Endodermal cell (in vitro differentiated cells): ENCODE data around the gene CUL9. TPM values are rescaled to one million over a fixed set of nuclear protein-coding genes. Genes with fewer than 3 reads are reported as not detected.

ENCODE experiments used
- DNase-seq: peaks from one replicate; pipeline ENCODE4 v3.0.0-alpha.2; 2017
- H3K27ac ChIP-seq: 2 replicates; pipeline ENCODE4 v1.5.1; 2013; ENCODE audit warnings: mild to moderate bottlenecking, low read depth, low read length, moderate library complexity
- H3K27me3 ChIP-seq: 2 replicates; pipeline ENCODE4 v1.6.1; 2013; ENCODE audit warnings: mild to moderate bottlenecking, low read length, moderate library complexity; ENCODE audit not compliant: insufficient read depth, control insufficient read depth, poor library complexity, severe bottlenecking
- H3K36me3 ChIP-seq: 2 replicates; pipeline ENCODE4 v1.7.0; 2013; ENCODE audit warnings: mild to moderate bottlenecking, low read length, moderate library complexity; ENCODE audit not compliant: control insufficient read depth, insufficient read depth
- H3K4me1 ChIP-seq: one replicate; pipeline ENCODE4 v1.7.0; 2013; ENCODE audit warnings: low read length; ENCODE audit not compliant: control insufficient read depth, insufficient read depth
- H3K4me3 ChIP-seq: 2 replicates; pipeline ENCODE4 v1.5.1; 2013; ENCODE audit warnings: mild to moderate bottlenecking, low read length, moderate library complexity
- H3K9ac ChIP-seq: 2 replicates; pipeline ENCODE4 v1.6.1; 2013; ENCODE audit warnings: mild to moderate bottlenecking, low read length, moderate library complexity; ENCODE audit not compliant: poor library complexity, severe bottlenecking; ENCODE audit errors: extremely low read depth
- H3K9me3 ChIP-seq: 2 replicates; pipeline ENCODE4 v1.6.1; 2013; ENCODE audit warnings: mild to moderate bottlenecking, low read length, moderate library complexity; ENCODE audit not compliant: control insufficient read depth
- H3K27ac Mint-ChIP-seq: 2 replicates; pipeline ENCODE4 v1.8.0; 2020; ENCODE audit warnings: mixed read lengths
- H3K27me3 Mint-ChIP-seq: 2 replicates; pipeline ENCODE4 v1.8.0; 2021; ENCODE audit warnings: mild to moderate bottlenecking, mixed read lengths; ENCODE audit not compliant: insufficient read depth
- H3K36me3 Mint-ChIP-seq: 2 replicates; pipeline ENCODE4 v1.8.0; 2020; ENCODE audit warnings: low read depth, mixed read lengths
- H3K4me1 Mint-ChIP-seq: 2 replicates; pipeline ENCODE4 v1.8.0; 2020; ENCODE audit warnings: mixed read lengths
- H3K4me3 Mint-ChIP-seq: 2 replicates; pipeline ENCODE4 v1.8.0; 2020; ENCODE audit warnings: mild to moderate bottlenecking, moderate library complexity, mixed read lengths
- H3K9me3 Mint-ChIP-seq: 2 replicates; pipeline ENCODE4 v1.8.0; 2020; ENCODE audit warnings: mild to moderate bottlenecking, mixed read lengths
- WGBS, 2 experiments: methylation state at CpG; one replicate each; pipeline versions ENCODE4 v1.1.5 to v1.1.7; 2013; ENCODE audit warnings: missing lambda C conversion rate in 2 of 2, mixed read lengths in 1 of 2; ENCODE audit not compliant: insufficient coverage in 1 of 2, insufficient read length in 1 of 2; 5-methylcytosine and 5-hydroxymethylcytosine counted together
- total RNA-seq, 2 donors: library from RNA; stranded (reverse); fragmentation: NEBNext Ultra II Directional in 1 of 2; extraction: Animal tissue kit (Norgen Biotek cat#: 25700) in 1 of 2; gene quantifications; 2 replicates in 1 of 2; 3 replicates in 1 of 2; pipeline ENCODE4 v1.2.1, GENCODE V29; 2021
- TF ChIP-seq, protein P1 (sequence below): fragments of 200-600 bp; sonication (generic); conservative IDR thresholded peaks from 2 replicates; pipeline ENCODE4 v1.5.0; 2021; ENCODE audit warnings: antibody characterized with exemption, mild to moderate bottlenecking

CUL9 gene
- total RNA-seq, 2 donors from 2014 or later, result 30.3 to 34.1 TPM

DNA sequence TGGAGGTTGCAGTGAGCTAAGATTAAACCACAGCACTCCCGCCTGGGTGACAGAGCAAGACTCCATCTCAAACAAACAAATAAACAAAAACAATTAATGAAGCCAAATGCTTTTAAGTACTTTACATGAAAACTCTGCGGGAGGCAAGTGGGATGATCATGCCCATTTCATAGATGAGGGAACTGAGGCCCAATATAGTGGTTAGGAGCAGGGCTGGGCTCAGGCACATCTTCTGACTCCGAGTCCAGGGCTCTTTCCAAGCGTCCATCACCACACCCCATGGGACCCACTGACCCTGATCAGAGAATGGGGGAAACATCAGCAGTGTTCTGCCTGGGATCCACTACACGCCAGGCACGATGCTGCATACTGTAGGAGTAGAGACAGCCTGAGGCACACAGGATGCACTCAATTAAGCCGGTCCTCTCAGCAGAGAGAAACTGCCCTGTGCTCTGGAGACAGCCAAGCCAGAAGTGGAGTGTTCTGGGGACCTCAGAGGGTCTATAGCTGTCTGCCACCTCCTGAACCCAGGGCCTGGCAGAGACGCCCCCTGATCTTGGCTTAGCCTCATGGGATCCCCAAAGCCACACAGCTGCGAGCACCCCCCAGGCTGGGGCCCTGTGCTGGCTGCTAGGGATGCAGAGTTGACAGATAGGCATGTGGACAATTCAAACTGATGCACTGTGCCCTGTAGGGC is 74.8 kb downstream of the CUL9 start:
- no peak overlapping the region for H3K4me3 ChIP-seq
- H3K36me3 ChIP-seq, result no peaks in the 10 kb centered on the region
- H3K36me3 Mint-ChIP-seq, result no peaks in the 10 kb centered on the region
- no peak overlapping the region for H3K4me3 Mint-ChIP-seq
- H3K9me3 ChIP-seq, result no peaks in the 10 kb centered on the region
- no peaks in the 10 kb centered on the region for H3K4me1 ChIP-seq
- no peak overlapping the region for H3K9ac ChIP-seq
- no peak for DNase-seq
- H3K9me3 Mint-ChIP-seq, result no peaks in the 10 kb centered on the region
- H3K4me1 Mint-ChIP-seq, result peaks cover 2% of the 10 kb centered on the region
- H3K27me3 ChIP-seq, result no peaks in the 10 kb centered on the region
- H3K27ac ChIP-seq, result no peak overlapping the region
- WGBS, 2 experiments, result 90 to 100% methylated on average over 4 to 9 of the region's 9 CpGs
- no peak overlapping the region for H3K27ac Mint-ChIP-seq
- TF ChIP-seq, protein P1, sequence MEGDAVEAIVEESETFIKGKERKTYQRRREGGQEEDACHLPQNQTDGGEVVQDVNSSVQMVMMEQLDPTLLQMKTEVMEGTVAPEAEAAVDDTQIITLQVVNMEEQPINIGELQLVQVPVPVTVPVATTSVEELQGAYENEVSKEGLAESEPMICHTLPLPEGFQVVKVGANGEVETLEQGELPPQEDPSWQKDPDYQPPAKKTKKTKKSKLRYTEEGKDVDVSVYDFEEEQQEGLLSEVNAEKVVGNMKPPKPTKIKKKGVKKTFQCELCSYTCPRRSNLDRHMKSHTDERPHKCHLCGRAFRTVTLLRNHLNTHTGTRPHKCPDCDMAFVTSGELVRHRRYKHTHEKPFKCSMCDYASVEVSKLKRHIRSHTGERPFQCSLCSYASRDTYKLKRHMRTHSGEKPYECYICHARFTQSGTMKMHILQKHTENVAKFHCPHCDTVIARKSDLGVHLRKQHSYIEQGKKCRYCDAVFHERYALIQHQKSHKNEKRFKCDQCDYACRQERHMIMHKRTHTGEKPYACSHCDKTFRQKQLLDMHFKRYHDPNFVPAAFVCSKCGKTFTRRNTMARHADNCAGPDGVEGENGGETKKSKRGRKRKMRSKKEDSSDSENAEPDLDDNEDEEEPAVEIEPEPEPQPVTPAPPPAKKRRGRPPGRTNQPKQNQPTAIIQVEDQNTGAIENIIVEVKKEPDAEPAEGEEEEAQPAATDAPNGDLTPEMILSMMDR, result no peak
- peaks cover 5% of the 10 kb centered on the region for H3K27me3 Mint-ChIP-seq

DNA sequence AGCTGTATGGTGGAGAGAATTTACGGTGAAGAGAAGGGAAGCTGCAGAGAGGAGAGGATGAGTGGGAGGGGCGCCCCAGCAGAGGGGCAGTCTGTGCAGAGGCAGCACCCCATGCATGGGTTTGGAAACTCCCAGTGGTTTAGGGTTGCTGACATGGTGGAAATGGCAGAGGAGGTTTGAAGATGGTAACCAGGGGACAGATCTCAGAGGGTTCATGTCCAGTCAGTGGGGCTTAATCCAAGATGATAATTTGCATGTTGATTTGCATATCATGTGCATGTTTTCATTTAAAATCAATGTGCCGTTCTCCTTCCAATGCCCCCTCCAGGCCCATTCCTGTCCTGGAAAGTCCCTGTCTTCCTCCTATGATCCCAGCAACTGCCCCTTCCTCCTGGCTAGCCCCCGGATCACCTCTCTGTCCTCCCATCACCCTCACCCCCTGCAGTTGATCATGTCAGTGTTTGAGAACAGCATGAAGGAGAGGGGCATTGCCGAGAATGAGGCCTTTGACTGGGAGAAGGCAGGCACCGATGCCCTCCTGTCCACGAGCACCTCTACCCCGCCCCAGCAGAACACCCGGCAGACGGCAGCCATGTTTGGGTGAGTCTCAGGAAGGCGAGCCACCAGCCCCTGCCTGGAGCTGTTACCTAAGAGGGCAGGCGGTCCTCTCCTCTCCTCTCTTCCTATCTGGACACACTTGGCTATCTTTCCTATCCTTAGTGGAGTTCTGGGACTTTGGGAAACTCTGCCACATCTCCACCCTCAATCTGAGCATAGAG is 75.6 kb downstream of the CUL9 start:
- Mint-ChIP-seq H3K27ac (no peak overlapping the region), H3K4me3 (no peak overlapping the region)
- DNase-seq, result peak; percentile 40

DNA sequence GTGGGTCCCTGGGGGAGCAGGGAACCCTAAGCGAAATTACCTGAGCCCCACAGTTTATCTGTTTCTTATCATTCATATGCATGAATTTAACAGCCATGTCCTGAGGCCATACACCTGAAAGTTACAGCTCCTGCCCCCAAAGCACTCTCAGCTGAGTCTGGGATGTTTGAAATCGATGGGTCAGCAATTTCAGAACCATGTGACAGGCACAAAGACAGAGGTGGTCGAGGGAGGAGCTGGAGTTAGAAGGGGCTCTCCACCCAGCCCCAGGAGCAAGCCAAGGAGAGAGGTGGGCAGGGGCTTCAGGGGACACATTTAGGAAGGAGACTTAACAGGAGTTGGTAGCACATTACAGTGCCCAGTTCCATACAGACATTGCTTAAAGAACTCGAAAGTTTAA is 76.2 kb downstream of the CUL9 start:
- no peak overlapping the region for H3K27ac ChIP-seq
- H3K4me3 ChIP-seq, result no peak overlapping the region
- DNase-seq, result no peak
- 91 to 100% methylated on average over 2 to 4 of the region's 4 CpGs for WGBS, 2 experiments
- Mint-ChIP-seq H3K4me3 (no peak overlapping the region), H3K27ac (no peak overlapping the region), H3K36me3 (no peaks in the 10 kb centered on the region), H3K27me3 (no peaks in the 10 kb centered on the region), H3K4me1 (peaks cover 9% of the 10 kb centered on the region), H3K9me3 (no peaks in the 10 kb centered on the region)
- H3K9ac ChIP-seq, result no peak overlapping the region
- H3K4me1 ChIP-seq, result no peaks in the 10 kb centered on the region
- TF ChIP-seq, protein P1, result no peak
- H3K9me3 ChIP-seq, result no peaks in the 10 kb centered on the region
- H3K27me3 ChIP-seq, result no peaks in the 10 kb centered on the region
- no peaks in the 10 kb centered on the region for H3K36me3 ChIP-seq

More for the DNA sequence above, 75.6 kb downstream of the CUL9 start:
- H3K36me3 Mint-ChIP-seq, result no peaks in the 10 kb centered on the region
- TF ChIP-seq, protein P1, result no peak
- peaks cover 4% of the 10 kb centered on the region for H3K27me3 Mint-ChIP-seq
- Histone ChIP-seq H3K36me3 (no peaks in the 10 kb centered on the region), H3K27me3 (no peaks in the 10 kb centered on the region), H3K4me3 (no peak overlapping the region), H3K9ac (no peak overlapping the region), H3K4me1 (no peaks in the 10 kb centered on the region), H3K9me3 (no peaks in the 10 kb centered on the region), H3K27ac (no peak overlapping the region)
- H3K4me1 Mint-ChIP-seq, result peaks cover 9% of the 10 kb centered on the region
- no peaks in the 10 kb centered on the region for H3K9me3 Mint-ChIP-seq
- WGBS, 2 experiments, result 79% methylated on average over 8 to 12 of the region's 12 CpGs
